CD4-positive, CD25-positive, alpha-beta regulatory T cell (primary cell): ENCODE results near the gene FAM32A. TPM values are rescaled to one million over a fixed set of nuclear protein-coding genes. Genes with fewer than 3 reads are reported as not detected.
A peak's percentile ranks its signal among the peaks of the same experiment; 100 is the strongest.

ENCODE experiments used
- ATAC-seq, 2 donors: fragments of 150-1000 bp; cut with Tn5 transposase; one replicate each; pipeline ENCODE4 v1.10.0; 2021; ENCODE audit warnings: low read depth in 2 of 2, moderate number of reproducible peaks in 2 of 2, moderate library complexity in 1 of 2
- DNase-seq, 3 donors: peaks; one replicate each; pipeline versions ENCODE4 v3.0.0 to v3.0.0-alpha.2; 2012 to 2022; ENCODE audit warnings: mixed read lengths in 1 of 3
- H3K27ac ChIP-seq: one replicate; pipeline ENCODE4 v1.7.0; 2013; ENCODE audit warnings: mild to moderate bottlenecking, low read length; ENCODE audit not compliant: insufficient read depth, poor library complexity, severe bottlenecking
- H3K27me3 ChIP-seq: one replicate; pipeline ENCODE4 v1.7.0; 2013; ENCODE audit warnings: low read length; ENCODE audit not compliant: control insufficient read depth, insufficient read depth
- H3K36me3 ChIP-seq: one replicate; pipeline ENCODE4 v1.7.0; 2013; ENCODE audit warnings: mild to moderate bottlenecking, low read length, moderate library complexity; ENCODE audit not compliant: control insufficient read depth, insufficient read depth
- H3K4me1 ChIP-seq: 2 replicates; pipeline ENCODE4 v1.7.0; 2013; ENCODE audit warnings: mild to moderate bottlenecking, low read length; ENCODE audit not compliant: insufficient read depth, control insufficient read depth, poor library complexity, severe bottlenecking
- H3K4me3 ChIP-seq: one replicate; pipeline ENCODE4 v1.7.0; 2013; ENCODE audit warnings: low read depth, mild to moderate bottlenecking, low read length, moderate library complexity
- H3K9me3 ChIP-seq, 2 experiments: 1 replicate in 1 of 2; 2 replicates in 1 of 2; pipeline ENCODE4 v1.7.0; 2013; ENCODE audit warnings: low read length in 2 of 2, mild to moderate bottlenecking in 1 of 2, moderate library complexity in 1 of 2; ENCODE audit not compliant: control insufficient read depth in 2 of 2
- H3K27ac Mint-ChIP-seq, 3 donors: one replicate each; pipeline ENCODE4 v1.8.0; 2020 to 2022; ENCODE audit warnings: mild to moderate bottlenecking in 3 of 3, mixed read lengths in 3 of 3, moderate library complexity in 2 of 3
- H3K27me3 Mint-ChIP-seq: one replicate; pipeline ENCODE4 v1.8.0; 2022; ENCODE audit warnings: mild to moderate bottlenecking, mixed read lengths
- H3K36me3 Mint-ChIP-seq: one replicate; pipeline ENCODE4 v1.8.0; 2020; ENCODE audit warnings: mixed read lengths
- H3K4me1 Mint-ChIP-seq, 4 donors: one replicate each; pipeline ENCODE4 v1.8.0; 2020 to 2022; ENCODE audit warnings: mixed read lengths in 4 of 4, mild to moderate bottlenecking in 1 of 4
- H3K4me3 Mint-ChIP-seq, 4 donors: one replicate each; pipeline ENCODE4 v1.8.0; 2020 to 2022; ENCODE audit warnings: mild to moderate bottlenecking in 4 of 4, mixed read lengths in 4 of 4, moderate library complexity in 3 of 4
- H3K9me3 Mint-ChIP-seq, 7 donors: one replicate each; pipeline ENCODE4 v1.8.0; 2020 to 2022; ENCODE audit warnings: mixed read lengths in 7 of 7, mild to moderate bottlenecking in 3 of 7, moderate library complexity in 2 of 7
- polyA plus RNA-seq, 4 donors: library from polyadenylated mRNA; unstranded; fragments of 300-500 nt; fragmentation: Illumina TruSeq; gene quantifications; one replicate each; pipeline ENCODE4 v1.2.3, GENCODE V29; 2021
- total RNA-seq: library from RNA; stranded (reverse); gene quantifications from one replicate; pipeline ENCODE4 v1.2.3, GENCODE V29; 2022

FAM32A gene
- total and polyA plus RNA-seq, 5 donors from 2014 or later: 49.4 to 168 (median 154) TPM

DNA sequence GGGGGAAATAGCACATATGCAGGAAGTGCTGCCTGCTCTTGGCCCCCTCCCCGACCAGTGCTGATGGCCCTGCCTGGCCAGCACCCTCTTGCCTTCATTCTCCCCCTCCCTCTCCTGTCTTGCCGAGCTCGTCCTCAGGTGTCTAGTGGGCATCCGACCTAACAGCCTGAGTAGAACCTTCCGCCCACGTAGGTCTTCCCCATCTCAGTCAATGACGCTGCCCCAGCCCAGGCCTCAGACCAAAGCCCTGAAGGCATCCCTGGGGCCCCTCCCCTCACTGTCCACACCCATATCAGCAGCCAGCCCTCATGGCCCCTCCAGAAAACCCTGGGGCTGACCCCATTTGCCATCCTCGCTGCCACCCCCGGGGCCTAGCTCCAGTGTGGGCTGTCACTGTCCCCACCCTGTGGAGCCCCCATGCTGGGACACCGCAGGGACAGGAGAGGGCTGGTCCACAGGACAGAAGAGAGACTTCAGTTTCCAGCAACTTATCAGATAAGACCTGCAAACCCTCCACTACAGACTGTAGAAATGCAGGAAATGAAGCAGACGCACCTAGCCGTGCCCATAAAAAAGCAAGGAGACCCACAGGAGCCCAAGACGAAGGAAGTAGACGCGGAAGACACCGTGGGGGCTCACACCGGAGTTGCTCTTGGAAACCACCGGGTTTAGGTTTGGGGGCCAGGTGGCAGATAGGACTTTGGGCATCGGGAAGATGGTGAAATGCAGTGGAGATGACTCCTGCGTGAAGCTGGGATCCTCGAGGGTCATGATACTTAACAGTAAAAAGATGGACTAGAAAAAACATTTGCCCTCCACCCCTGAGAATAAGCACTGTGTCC is 50.8 kb downstream of the FAM32A start:
- Mint-ChIP-seq H3K9me3 (peaks cover 0 to 4% (median 0%) of the 10 kb centered on the region in 7 donors), H3K27ac (peak overlapping the region; percentile 71 to 89 (median 86)), H3K4me1 (peaks cover 9 to 42% (median 15%) of the 10 kb centered on the region in 4 donors), H3K36me3 (peaks cover 32% of the 10 kb centered on the region), H3K4me3 (peak overlapping the region in 2 of 4 donors; percentile 12 to 61), H3K27me3 (no peaks in the 10 kb centered on the region)
- peaks cover 37% of the 10 kb centered on the region for H3K36me3 ChIP-seq
- peaks cover 17% of the 10 kb centered on the region for H3K4me1 ChIP-seq
- H3K4me3 ChIP-seq: no peak overlapping the region
- ATAC-seq (peak in 1 of 2 donors; percentile 9), DNase-seq (no peak)
- H3K27me3 ChIP-seq: no peaks in the 10 kb centered on the region
- H3K9me3 ChIP-seq: no peaks in the 10 kb centered on the region
- no peak overlapping the region for H3K27ac ChIP-seq

Other genes starting within 250 kb of the FAM32A start
- not detected for gene OR10H4, start 236.4 kb upstream of the FAM32A start, total RNA-seq
- gene OR10H4, start 236.4 kb upstream of the FAM32A start, polyA plus RNA-seq: not detected
- gene TPM4, start 108.9 kb upstream of the FAM32A start, total RNA-seq: 305 TPM
- 100 to 1,000 TPM; 109 to 163 (median 131) TPM for gene TPM4, start 108.9 kb upstream of the FAM32A start, polyA plus RNA-seq
- gene RAB8A, start 73.5 kb upstream of the FAM32A start, total RNA-seq: 88.1 TPM
- gene RAB8A, start 73.5 kb upstream of the FAM32A start, polyA plus RNA-seq: 10 to 100 TPM; 79.6 to 93.0 (median 87.8) TPM
- 45.5 TPM for gene HSH2D, start 41.7 kb upstream of the FAM32A start, total RNA-seq
- 10 to 100 TPM in 3 of 4 donors, 1 to 10 TPM in 1; 8.8 to 17.0 (median 12.4) TPM for gene HSH2D, start 41.7 kb upstream of the FAM32A start, polyA plus RNA-seq
- gene CIB3, start 11.9 kb upstream of the FAM32A start, total RNA-seq: not detected
- not detected for gene CIB3, start 11.9 kb upstream of the FAM32A start, polyA plus RNA-seq
- 108 TPM for gene AP1M1, start 12.5 kb downstream of the FAM32A start, total RNA-seq
- 100 to 1,000 TPM; 153 to 161 (median 159) TPM for gene AP1M1, start 12.5 kb downstream of the FAM32A start, polyA plus RNA-seq
- 725 TPM for gene KLF2, start 139.4 kb downstream of the FAM32A start, total RNA-seq
- 100 to 1,000 TPM in 2 of 4 donors, 10 to 100 TPM in 2; 95.1 to 139 (median 118) TPM for gene KLF2, start 139.4 kb downstream of the FAM32A start, polyA plus RNA-seq